GM12878 (cell line): ENCODE measurements around the gene CRYBA2. TPM values are rescaled to one million over a fixed set of nuclear protein-coding genes. Genes with fewer than 3 reads are reported as not detected.

Experiments
- ATAC-seq: fragments of 200-7000 bp; cut with Tn5 transposase; 3 replicates; pipeline ENCODE4 v1.9.1; 2020; ENCODE audit warnings: mild to moderate bottlenecking, moderate library complexity
- BruUV-seq: library from RNA; stranded (reverse); fragments of 400-500 nt; replicated peaks from 2 replicates; lab custom pipeline; 2021; lab: Mats Ljungman, UMichigan
- CTCF ChIA-PET: fragments of 300-600 bp; sonication (Branson Sonifier 250); formaldehyde crosslinking; extraction: SDS; loops from one replicate; lab custom pipeline; 2021; ENCODE audit warnings: inconsistent platforms; lab: Yijun Ruan, JAX
- POLR2A ChIA-PET: fragments of 350-600 bp; formaldehyde crosslinking; extraction: SDS; loops from one replicate; lab custom pipeline; 2021; ENCODE audit warnings: inconsistent platforms; lab: Charles Lee
- RAD21 ChIA-PET: fragments of 300-600 bp; sonication (Branson Sonifier 250); formaldehyde crosslinking; loops from one replicate; lab custom pipeline; 2023; ENCODE audit warnings: antibody characterized with exemption; ENCODE audit not compliant: unreplicated experiment; lab: Charles Lee
- SMC1A ChIA-PET: fragments of 300-600 bp; sonication (Branson Sonifier 250); formaldehyde crosslinking; loops from one replicate; lab custom pipeline; 2023; ENCODE audit not compliant: unreplicated experiment, uncharacterized antibody; lab: Charles Lee
- DNase-seq: peaks from one replicate; pipeline ENCODE4 v3.0.0-alpha.2; 2011; ENCODE audit warnings: low read depth, low spot score
- FAIRE-seq: peaks from 3 replicates; lab custom pipeline; 2011; peaks lifted over from hg19 to GRCh38; lab: Jason Lieb, UNC
- H2AFZ ChIP-seq: 2 replicates; pipeline ENCODE4 v1.6.0; 2011; ENCODE audit warnings: low read depth, low read length, control low read depth; ENCODE audit not compliant: control insufficient read depth
- H3K27ac ChIP-seq: 2 replicates; pipeline ENCODE4 v1.5.1; 2011; ENCODE audit warnings: control low read depth; ENCODE audit not compliant: control insufficient read depth, insufficient read depth
- H3K27me3 ChIP-seq, 2 experiments: replicated peaks in 1 of 2; 2 replicates each; pipeline versions ENCODE4 v1.6.0 to v1.6.1; 2011; ENCODE audit warnings: low read length in 1 of 2; ENCODE audit not compliant: control insufficient read depth in 2 of 2, insufficient read depth in 2 of 2
- H3K36me3 ChIP-seq, 2 experiments: 2 replicates each; pipeline ENCODE4 v1.5.1; 2011; ENCODE audit warnings: low read length in 1 of 2; ENCODE audit not compliant: control insufficient read depth in 2 of 2, insufficient read depth in 2 of 2
- H3K4me1 ChIP-seq: 2 replicates; pipeline ENCODE4 v1.6.1; 2011; ENCODE audit warnings: mild to moderate bottlenecking, low read length, moderate library complexity, mixed read lengths; ENCODE audit not compliant: control insufficient read depth, insufficient read depth
- H3K4me2 ChIP-seq: 2 replicates; pipeline ENCODE4 v1.6.0; 2011; ENCODE audit warnings: control low read depth; ENCODE audit not compliant: control insufficient read depth, insufficient read depth
- H3K4me3 ChIP-seq: fragments of 200-600 bp; sonication (generic); 2 replicates; pipeline ENCODE4 v1.5.1; 2016
- H3K79me2 ChIP-seq: 2 replicates; pipeline ENCODE4 v1.6.0; 2011; ENCODE audit warnings: low read length; ENCODE audit not compliant: control insufficient read depth, insufficient read depth
- H3K9ac ChIP-seq: 2 replicates; pipeline ENCODE4 v1.8.0; 2011; ENCODE audit warnings: low read length, control low read depth, mixed read lengths; ENCODE audit not compliant: control insufficient read depth, insufficient read depth
- H3K9me3 ChIP-seq: replicated peaks from 3 replicates; pipeline ENCODE4 v1.5.1; 2011; ENCODE audit warnings: mild to moderate bottlenecking, low read length; ENCODE audit not compliant: control insufficient read depth, insufficient read depth
- H4K20me1 ChIP-seq: 2 replicates; pipeline ENCODE4 v1.6.0; 2011; ENCODE audit not compliant: control insufficient read depth, insufficient read depth
- LARP7 ChIP-seq: fragments of 450-650 bp; IDR thresholded peaks from 2 replicates; pipeline ENCODE4 v1.6.1; 2017; ENCODE audit warnings: mild to moderate bottlenecking
- NFYB ChIP-seq: IDR thresholded peaks from 2 replicates; pipeline ENCODE4 v1.6.1; 2011; ENCODE audit warnings: low read depth, mild to moderate bottlenecking, low read length, improper control_type of control experiment, moderate library complexity; ENCODE audit not compliant: insufficient read depth
- RELA ChIP-seq: fragments of 450-650 bp; IDR thresholded peaks from 2 replicates; pipeline ENCODE4 v1.8.0; 2014; ENCODE audit warnings: borderline replicate concordance; ENCODE audit not compliant: partially characterized antibody
- RUNX3 ChIP-seq: IDR thresholded peaks from 2 replicates; pipeline ENCODE4 v1.6.1; 2012; ENCODE audit warnings: low read length, inconsistent platforms
- WGBS: methylation state at CpG from one replicate; pipeline ENCODE4 v1.1.6; 2016; ENCODE audit warnings: low lambda C conversion rate; ENCODE audit not compliant: insufficient replicate concordance, insufficient coverage; ENCODE audit errors: missing lambda C conversion rate; 5-methylcytosine and 5-hydroxymethylcytosine counted together
- in situ Hi-C: fragments of 300-500 bp; cut with MboI; formaldehyde crosslinking; loops from 9 replicates; pipeline ENCODE4 v1.14.3; 2018; ENCODE audit warnings: mixed read lengths
- intact Hi-C: fragments of 100-400 bp; cut with micrococcal nuclease; formaldehyde crosslinking; loops from one replicate; pipeline ENCODE4 v1.14.2; 2022; ENCODE audit not compliant: unreplicated experiment
- polyA plus RNA-seq, 11 experiments: library from polyadenylated mRNA; depleted of rRNA in 4 of 11; unstranded in 6 of 11; stranded (reverse) in 5 of 11; fragments of >200 nt; fragmentation: Nextera tagmentation in 4 of 11; fragmentation: Illumina TruSeq in 1 of 11; extraction: Ambion mirVana in 4 of 11; extraction: Trizol in 1 of 11; gene quantifications; 1 replicate in 1 of 11; 2 replicates in 10 of 11; pipeline versions ENCODE4 v1.2.1 to v1.2.3, GENCODE V29; 2011 to 2016; ENCODE audit warnings: inconsistent platforms in 2 of 11, missing spikeins in 2 of 11, low read depth in 1 of 11
- total RNA-seq, 4 experiments: library from RNA; depleted of rRNA in 3 of 4; stranded (reverse); fragments of >200 nt in 3 of 4; fragmentation: Illumina TruSeq in 1 of 4; extraction: Trizol in 1 of 4; gene quantifications; 2 replicates each; pipeline versions ENCODE4 v1.2.1 to v1.2.3, GENCODE V29; 2013 to 2021
- TF ChIP-seq, protein P1 (sequence below): fragments of 450-650 bp; formaldehyde crosslinking; IDR thresholded peaks from 2 replicates; pipeline ENCODE4 v1.4.0; 2022; ENCODE audit warnings: mild to moderate bottlenecking, moderate library complexity
- TF ChIP-seq, protein P2 (sequence below): fragments of 450-650 bp; IDR thresholded peaks from 2 replicates; pipeline ENCODE4 v1.6.1; 2017; ENCODE audit warnings: borderline replicate concordance
- TF ChIP-seq, protein P3 (sequence below): IDR thresholded peaks from 2 replicates; pipeline ENCODE4 v1.6.1; 2012; ENCODE audit warnings: low read depth, low read length, improper control_type of control experiment

CRYBA2 gene
- total and polyA plus RNA-seq, 10 of the 15 experiments (the other 5 are each of a cell fraction or from before 2014, with no cell fraction given), result not detected

DNA sequence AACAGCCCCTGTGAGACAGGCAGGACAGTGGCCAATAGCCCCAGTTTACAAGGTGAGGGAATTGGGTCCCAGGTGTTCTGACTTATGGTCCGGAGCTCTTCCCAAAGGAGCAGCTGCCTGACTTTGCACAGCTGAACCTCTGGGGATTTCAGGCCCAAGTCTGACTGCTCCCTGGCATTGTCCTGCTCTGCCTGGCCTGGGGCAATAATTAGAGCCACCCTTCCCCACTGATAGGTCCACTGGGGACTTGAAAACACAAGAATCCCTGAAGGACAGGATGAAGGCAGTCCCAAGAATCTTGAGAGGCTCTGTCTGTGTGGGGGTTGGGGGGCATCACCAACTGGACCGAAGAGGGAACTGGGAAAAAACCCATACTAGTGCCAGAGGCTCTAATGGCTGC lies 4.6 kb downstream of the CRYBA2 start (continued):
- TF ChIP-seq, protein P1, sequence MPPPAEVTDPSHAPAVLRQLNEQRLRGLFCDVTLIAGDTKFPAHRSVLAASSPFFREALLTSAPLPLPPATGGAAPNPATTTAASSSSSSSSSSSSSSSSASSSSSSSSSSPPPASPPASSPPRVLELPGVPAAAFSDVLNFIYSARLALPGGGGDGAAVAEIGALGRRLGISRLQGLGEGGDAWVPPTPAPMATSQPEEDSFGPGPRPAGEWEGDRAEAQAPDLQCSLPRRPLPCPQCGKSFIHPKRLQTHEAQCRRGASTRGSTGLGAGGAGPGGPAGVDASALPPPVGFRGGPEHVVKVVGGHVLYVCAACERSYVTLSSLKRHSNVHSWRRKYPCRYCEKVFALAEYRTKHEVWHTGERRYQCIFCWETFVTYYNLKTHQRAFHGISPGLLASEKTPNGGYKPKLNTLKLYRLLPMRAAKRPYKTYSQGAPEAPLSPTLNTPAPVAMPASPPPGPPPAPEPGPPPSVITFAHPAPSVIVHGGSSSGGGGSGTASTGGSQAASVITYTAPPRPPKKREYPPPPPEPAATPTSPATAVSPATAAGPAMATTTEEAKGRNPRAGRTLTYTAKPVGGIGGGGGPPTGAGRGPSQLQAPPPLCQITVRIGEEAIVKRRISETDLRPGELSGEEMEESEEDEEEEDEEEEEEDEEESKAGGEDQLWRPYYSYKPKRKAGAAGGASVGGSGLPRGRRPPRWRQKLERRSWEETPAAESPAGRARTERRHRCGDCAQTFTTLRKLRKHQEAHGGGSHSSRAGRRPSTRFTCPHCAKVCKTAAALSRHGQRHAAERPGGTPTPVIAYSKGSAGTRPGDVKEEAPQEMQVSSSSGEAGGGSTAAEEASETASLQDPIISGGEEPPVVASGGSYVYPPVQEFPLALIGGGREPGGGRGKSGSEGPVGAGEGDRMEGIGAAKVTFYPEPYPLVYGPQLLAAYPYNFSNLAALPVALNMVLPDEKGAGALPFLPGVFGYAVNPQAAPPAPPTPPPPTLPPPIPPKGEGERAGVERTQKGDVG (CRISPR knock-in tag), result no peak
- TF ChIP-seq, protein P2, sequence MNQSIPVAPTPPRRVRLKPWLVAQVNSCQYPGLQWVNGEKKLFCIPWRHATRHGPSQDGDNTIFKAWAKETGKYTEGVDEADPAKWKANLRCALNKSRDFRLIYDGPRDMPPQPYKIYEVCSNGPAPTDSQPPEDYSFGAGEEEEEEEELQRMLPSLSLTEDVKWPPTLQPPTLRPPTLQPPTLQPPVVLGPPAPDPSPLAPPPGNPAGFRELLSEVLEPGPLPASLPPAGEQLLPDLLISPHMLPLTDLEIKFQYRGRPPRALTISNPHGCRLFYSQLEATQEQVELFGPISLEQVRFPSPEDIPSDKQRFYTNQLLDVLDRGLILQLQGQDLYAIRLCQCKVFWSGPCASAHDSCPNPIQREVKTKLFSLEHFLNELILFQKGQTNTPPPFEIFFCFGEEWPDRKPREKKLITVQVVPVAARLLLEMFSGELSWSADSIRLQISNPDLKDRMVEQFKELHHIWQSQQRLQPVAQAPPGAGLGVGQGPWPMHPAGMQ, result no peak

DNA sequence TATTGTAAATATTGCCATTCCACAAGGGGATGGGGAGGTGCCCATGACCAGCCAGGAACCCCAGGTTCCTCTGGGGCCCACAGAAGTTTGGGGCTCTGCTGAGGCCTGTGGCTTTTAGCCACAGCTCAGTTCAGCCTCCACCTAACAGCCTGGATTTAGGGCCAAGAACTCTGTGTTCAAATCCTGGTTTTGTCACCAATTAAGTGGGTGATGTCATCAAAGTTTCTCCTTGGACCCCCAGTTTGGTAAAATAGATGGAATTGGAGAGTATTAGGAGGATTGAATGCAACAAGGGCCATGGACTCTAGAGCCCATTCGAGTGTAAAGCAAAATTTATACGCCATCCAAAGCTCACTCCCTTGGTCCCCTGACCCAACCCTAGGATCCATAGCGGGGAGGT lies 5.1 kb downstream of the CRYBA2 start:
- WGBS, result 0% methylated on average over 3 of the region's 3 CpGs
- Histone ChIP-seq H3K9me3 (no peaks in the 10 kb centered on the region), H3K36me3 (no peaks in the 10 kb centered on the region), H2AFZ (no peak overlapping the region), H3K4me3 (no peak overlapping the region), H3K9ac (no peak overlapping the region), H3K27ac (no peak overlapping the region), H3K4me1 (no peaks in the 10 kb centered on the region), H4K20me1 (peaks cover 3% of the 10 kb centered on the region), H3K79me2 (no peaks in the 10 kb centered on the region), H3K4me2 (no peak overlapping the region), H3K27me3 (peaks cover 29 to 31% of the 10 kb centered on the region in 2 experiments)
- CTCF ChIA-PET, result no interaction called here
- TF ChIP-seq NFYB (no peak), RUNX3 (no peak), LARP7 (no peak), RELA (no peak)
- TF ChIP-seq, protein P3, sequence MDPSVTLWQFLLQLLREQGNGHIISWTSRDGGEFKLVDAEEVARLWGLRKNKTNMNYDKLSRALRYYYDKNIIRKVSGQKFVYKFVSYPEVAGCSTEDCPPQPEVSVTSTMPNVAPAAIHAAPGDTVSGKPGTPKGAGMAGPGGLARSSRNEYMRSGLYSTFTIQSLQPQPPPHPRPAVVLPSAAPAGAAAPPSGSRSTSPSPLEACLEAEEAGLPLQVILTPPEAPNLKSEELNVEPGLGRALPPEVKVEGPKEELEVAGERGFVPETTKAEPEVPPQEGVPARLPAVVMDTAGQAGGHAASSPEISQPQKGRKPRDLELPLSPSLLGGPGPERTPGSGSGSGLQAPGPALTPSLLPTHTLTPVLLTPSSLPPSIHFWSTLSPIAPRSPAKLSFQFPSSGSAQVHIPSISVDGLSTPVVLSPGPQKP, result no peak
- POLR2A ChIA-PET, result no interaction called here
- intact Hi-C loops (no loop called here), in situ Hi-C loops (no loop called here)
- FAIRE-seq (no peak), DNase-seq (no peak), ATAC-seq (no peak)
- RAD21 ChIA-PET, result interaction anchor here (1.1 kb wide), 1 partner anchor 112 kb away, joined by 3 read pairs; no protein-coding TSS in a partner anchor
- SMC1A ChIA-PET, result no interaction called here
- BruUV-seq, result no TSS peak
